A549 (cell line): ENCODE measurements around the gene TMEM108.

Experiments
- CHD4 ChIP-seq: fragments of 200-600 bp; sonication (generic); IDR thresholded peaks from 2 replicates; pipeline ENCODE4 v1.6.1; 2016; ENCODE audit warnings: antibody characterized with exemption, mild to moderate bottlenecking, borderline replicate concordance
- CTCF ChIP-seq: fragments of >200 bp; sonication (Bioruptor Twin); formaldehyde crosslinking; IDR thresholded peaks from 3 replicates; pipeline ENCODE4 v1.5.1; 2016
- MAX ChIP-seq: IDR thresholded peaks from 2 replicates; pipeline ENCODE4 v1.6.1; 2012
- POLR2A ChIP-seq: IDR thresholded peaks from 2 replicates; pipeline ENCODE4 v1.6.1; 2012; ENCODE audit warnings: mild to moderate bottlenecking, low read length

- TF ChIP-seq MAX (no peak), CTCF (no peak), CHD4 (no peak), POLR2A (no peak)
Measured at GRCh38 chr3:133058243-133058642, 20.1 kb downstream of the TMEM108 start.
